Karpas-422 (cell line): ENCODE results near the gene MRPL53. TPM values are rescaled to one million over a fixed set of nuclear protein-coding genes. Genes with fewer than 3 reads are reported as not detected.
A peak's percentile ranks its signal among the peaks of the same experiment; 100 is the strongest.

Source experiments
- DNase-seq: peaks from one replicate; pipeline ENCODE4 v3.0.0-alpha.2; 2015
- H2AFZ ChIP-seq: fragments of 200-600 bp; sonication (generic); 2 replicates; pipeline ENCODE4 v1.6.1; 2014; ENCODE audit warnings: antibody characterized with exemption, low read length, mixed read lengths
- H3K27ac ChIP-seq: fragments of 200-600 bp; sonication (generic); 2 replicates; pipeline ENCODE4 v1.5.1; 2014; ENCODE audit warnings: mild to moderate bottlenecking, low read length, moderate library complexity
- H3K27me3 ChIP-seq: fragments of 200-600 bp; sonication (generic); 2 replicates; pipeline ENCODE4 v1.6.1; 2014; ENCODE audit warnings: low read length, mixed read lengths
- H3K36me3 ChIP-seq: fragments of 200-600 bp; sonication (generic); 2 replicates; pipeline ENCODE4 v1.6.1; 2014; ENCODE audit warnings: low read length, mixed read lengths; ENCODE audit not compliant: insufficient read depth
- H3K4me1 ChIP-seq: fragments of 200-600 bp; sonication (generic); 2 replicates; pipeline ENCODE4 v1.6.1; 2014; ENCODE audit warnings: mild to moderate bottlenecking, low read length, mixed read lengths
- H3K4me2 ChIP-seq: fragments of 200-600 bp; sonication (generic); 2 replicates; pipeline ENCODE4 v1.6.1; 2014; ENCODE audit warnings: low read length, low read depth, mild to moderate bottlenecking; ENCODE audit not compliant: poor library complexity, severe bottlenecking
- H3K4me3 ChIP-seq: fragments of 200-600 bp; sonication (generic); 2 replicates; pipeline ENCODE4 v1.5.1; 2014; ENCODE audit warnings: mild to moderate bottlenecking, antibody characterized with exemption, low read length, mixed read lengths
- H3K79me2 ChIP-seq: fragments of 200-600 bp; sonication (generic); 2 replicates; pipeline ENCODE4 v1.6.1; 2014; ENCODE audit warnings: mild to moderate bottlenecking, low read length, mixed read lengths
- H3K9ac ChIP-seq: fragments of 200-600 bp; sonication (generic); 2 replicates; pipeline ENCODE4 v1.6.0; 2014; ENCODE audit warnings: low read length
- H3K9me2 ChIP-seq: fragments of 200-600 bp; sonication (generic), shearing (Covaris generic); replicated peaks from 2 replicates; pipeline ENCODE4 v1.6.0; 2014; ENCODE audit warnings: mild to moderate bottlenecking, low read length, moderate library complexity; ENCODE audit not compliant: insufficient read depth
- H3K9me3 ChIP-seq: fragments of 300-700, 200-600 bp; sonication (generic); 2 replicates; pipeline ENCODE4 v1.6.1; 2014; ENCODE audit warnings: low read length, mixed read lengths
- H4K20me1 ChIP-seq: fragments of 200-600 bp; sonication (generic); 2 replicates; pipeline ENCODE4 v1.6.1; 2014; ENCODE audit warnings: mild to moderate bottlenecking, antibody characterized with exemption, low read length, low read depth; ENCODE audit not compliant: insufficient read depth
- total RNA-seq: library from RNA; depleted of rRNA; stranded (reverse); fragments of >200 nt; shearing (Covaris generic); gene quantifications from 2 replicates; pipeline ENCODE4 v1.2.3, GENCODE V29; 2014; ENCODE audit warnings: low replicate concordance; rRNA removed

Gene MRPL53
- total RNA-seq, 1 experiment from 2014 or later: 91.4 TPM

DNA sequence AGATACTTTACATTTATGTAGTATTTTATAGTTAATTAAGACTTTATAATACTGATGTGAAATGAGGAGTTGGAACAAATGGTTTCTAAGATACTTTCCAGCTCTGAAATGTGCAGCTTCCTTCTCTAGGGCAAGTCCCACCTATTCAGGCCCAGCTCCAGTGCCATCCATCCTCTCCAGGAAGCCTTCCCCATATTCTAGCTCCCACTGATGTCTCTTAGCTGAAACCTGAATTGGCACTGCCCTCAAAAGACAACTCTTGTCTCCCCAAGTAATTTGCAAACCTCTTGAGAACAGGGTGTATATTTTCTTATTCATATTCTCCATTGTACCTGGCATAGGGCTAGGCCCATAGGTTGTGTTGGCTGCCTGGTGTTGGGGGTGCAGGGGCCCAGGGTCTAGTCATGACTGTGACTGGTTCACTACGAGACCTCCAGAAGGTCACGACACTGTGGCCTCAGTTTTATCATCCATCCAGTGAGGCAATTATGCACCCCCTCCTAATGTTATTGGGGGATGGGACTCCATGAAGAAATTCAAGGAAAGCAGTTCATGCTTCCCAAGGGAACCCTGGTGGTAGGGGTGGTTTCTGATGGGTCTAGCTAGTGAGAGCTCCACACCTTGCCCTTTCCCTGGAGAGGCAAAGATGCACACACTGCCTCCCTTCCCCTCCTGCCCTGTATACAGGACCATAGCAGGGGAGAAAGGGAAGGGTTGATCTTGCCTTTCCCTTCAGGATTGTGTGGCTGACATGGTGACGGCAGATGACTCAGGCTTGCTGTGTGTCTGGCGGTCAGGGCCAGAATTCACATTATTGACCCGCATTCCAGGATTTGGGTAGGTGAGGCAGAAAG, 48.1 kb downstream of the MRPL53 start:
- Histone ChIP-seq H3K9me3 (no peaks in the 10 kb centered on the region), H4K20me1 (no peaks in the 10 kb centered on the region), H3K36me3 (peaks cover 15% of the 10 kb centered on the region), H3K27me3 (no peaks in the 10 kb centered on the region), H3K4me2 (peak overlapping the region; percentile 91), H3K9ac (peak overlapping the region; percentile 86), H3K79me2 (peaks cover 19% of the 10 kb centered on the region), H3K4me1 (peaks cover 44% of the 10 kb centered on the region), H3K27ac (peak overlapping the region; percentile 23; the same call in 1 of the 2 replicates), H3K4me3 (no peak overlapping the region), H3K9me2 (no peaks in the 10 kb centered on the region), H2AFZ (no peak overlapping the region)
- no peak for DNase-seq

GRCh38 chr2:74423231-74424095, 49.0 kb downstream of the MRPL53 start:
- Histone ChIP-seq H3K36me3 (peaks cover 15% of the 10 kb centered on the region), H3K4me1 (peaks cover 48% of the 10 kb centered on the region), H3K9me3 (no peaks in the 10 kb centered on the region), H3K4me2 (peak overlapping the region; percentile 91), H4K20me1 (no peaks in the 10 kb centered on the region), H3K4me3 (peak overlapping the region; percentile 84; the same call in 1 of the 2 replicates), H3K79me2 (peaks cover 19% of the 10 kb centered on the region), H3K27ac (peak overlapping the region; percentile 23; the same call in 1 of the 2 replicates), H3K9me2 (no peaks in the 10 kb centered on the region), H3K27me3 (no peaks in the 10 kb centered on the region), H3K9ac (peak overlapping the region; percentile 86), H2AFZ (no peak overlapping the region)
- DNase-seq: no peak

Other genes starting within 250 kb of the MRPL53 start
- 0.65 and 3.2 TPM in 2 replicates for gene SLC4A5, start 129.3 kb downstream of the MRPL53 start, total RNA-seq
- 95.0 and 96.4 TPM in 2 replicates for gene DCTN1, start 92.4 kb downstream of the MRPL53 start, total RNA-seq
- 3.8 and 7.6 TPM in 2 replicates for gene C2orf81, start 51.1 kb downstream of the MRPL53 start, total RNA-seq
- gene WDR54, start 51.0 kb downstream of the MRPL53 start, total RNA-seq: 130 and 239 TPM in 2 replicates
- gene RTKN, start 30.7 kb downstream of the MRPL53 start, total RNA-seq: 28.1 and 31.5 TPM in 2 replicates
- gene INO80B, start 17.6 kb downstream of the MRPL53 start, total RNA-seq: 29.3 and 86.9 TPM in 2 replicates
- 124 and 149 TPM in 2 replicates for gene WBP1, start 14.2 kb downstream of the MRPL53 start, total RNA-seq
- gene MOGS, start 7.3 kb downstream of the MRPL53 start, total RNA-seq: 69.1 and 95.6 TPM in 2 replicates
- gene CCDC142, start 10.3 kb upstream of the MRPL53 start, total RNA-seq: 47.7 and 50.5 TPM in 2 replicates
- 47.5 and 54.9 TPM in 2 replicates for gene TTC31, start 10.4 kb upstream of the MRPL53 start, total RNA-seq
- 7.2 and 15.8 TPM in 2 replicates for gene LBX2, start 26.9 kb upstream of the MRPL53 start, total RNA-seq
- gene PCGF1, start 35.0 kb upstream of the MRPL53 start, total RNA-seq: 44.8 and 58.3 TPM in 2 replicates
- 0.25 and 2.5 TPM in 2 replicates for gene TLX2, start 41.8 kb upstream of the MRPL53 start, total RNA-seq
- 1.4 and 22.6 TPM in 2 replicates for gene DQX1, start 53.6 kb upstream of the MRPL53 start, total RNA-seq
- 216 and 273 TPM in 2 replicates for gene AUP1, start 57.0 kb upstream of the MRPL53 start, total RNA-seq
- gene HTRA2, start 57.3 kb upstream of the MRPL53 start, total RNA-seq: 36.8 and 72.1 TPM in 2 replicates
- gene LOXL3, start 81.3 kb upstream of the MRPL53 start, total RNA-seq: 0.15 and 1.3 TPM in 2 replicates
- 24.7 and 57.1 TPM in 2 replicates for gene DOK1, start 82.0 kb upstream of the MRPL53 start, total RNA-seq
- gene M1AP, start 175.7 kb upstream of the MRPL53 start, total RNA-seq: 0.11 TPM in 1 of 2 replicates, not detected in the other
- 2.7 and 3.4 TPM in 2 replicates for gene SEMA4F, start 181.6 kb upstream of the MRPL53 start, total RNA-seq